GM12874 (cell line): ENCODE measurements around the gene ACOXL.

Experiments used
- CTCF ChIP-seq: IDR thresholded peaks from 2 replicates; pipeline ENCODE4 v1.5.1; 2011; ENCODE audit warnings: low read depth, mild to moderate bottlenecking, control low read depth, low read length, moderate library complexity; ENCODE audit not compliant: insufficient read depth

The ACOXL gene

GRCh38 chr2:110950281-110950680 is 217.9 kb downstream of the ACOXL start:
- TF ChIP-seq CTCF, result no peak

- no peak for TF ChIP-seq CTCF
Observed at GRCh38 chr2:110955045-110955444, 222.7 kb downstream of the ACOXL start.

- TF ChIP-seq CTCF, result no peak
Observed at GRCh38 chr2:110955556-110955955, 223.2 kb downstream of the ACOXL start.

GRCh38 chr2:110957293-110957692 is 224.9 kb downstream of the ACOXL start:
- TF ChIP-seq CTCF, result no peak

- no peak for TF ChIP-seq CTCF
Observed at GRCh38 chr2:110958346-110959119, 226.2 kb downstream of the ACOXL start.

GRCh38 chr2:110959198-110959597 is 226.8 kb downstream of the ACOXL start:
- TF ChIP-seq CTCF, result no peak

- TF ChIP-seq CTCF, result no peak
Observed at GRCh38 chr2:110960281-110960680, 227.9 kb downstream of the ACOXL start.

- no peak for TF ChIP-seq CTCF
Observed at GRCh38 chr2:110960954-110961353, 228.6 kb downstream of the ACOXL start.
